Activated CD4-positive, alpha-beta T cell treated with anti-CD3 and anti-CD28 coated beads, Interleukin-2, Interleukin-4, amounts not matched to agents 100 ng/mL and 50 ng/mL, durations not matched to agents 16 hours and 8 hours (primary cell): Measurements from ENCODE around the gene MYO5B.
A peak's percentile ranks its signal among the peaks of the same experiment; 100 is the strongest.

Experiments
- DNase-seq: peaks from one replicate; pipeline ENCODE4 v3.0.0-alpha.2; 2020; ENCODE audit warnings: low spot score

The MYO5B gene

GRCh38 chr18:49880661-49881060 lies 314.3 kb downstream of the MYO5B start:
- DNase-seq, result no peak

DNA sequence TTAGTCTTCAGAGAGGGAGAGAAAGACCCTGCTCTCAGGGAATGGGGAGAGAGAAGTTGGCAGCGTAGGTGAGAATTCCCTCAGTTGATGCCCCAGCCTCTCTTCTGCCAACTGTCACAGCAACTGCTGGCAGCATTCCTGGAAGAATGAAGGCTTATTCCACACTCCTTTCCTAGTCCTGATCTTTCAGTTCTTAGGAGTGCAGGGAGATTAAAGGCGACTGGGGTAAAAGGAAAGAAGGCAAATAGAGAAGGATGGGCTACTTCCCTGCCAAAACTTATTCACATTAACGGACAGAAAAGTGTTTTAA lies 315.7 kb downstream of the MYO5B start:
- DNase-seq, result no peak

DNA sequence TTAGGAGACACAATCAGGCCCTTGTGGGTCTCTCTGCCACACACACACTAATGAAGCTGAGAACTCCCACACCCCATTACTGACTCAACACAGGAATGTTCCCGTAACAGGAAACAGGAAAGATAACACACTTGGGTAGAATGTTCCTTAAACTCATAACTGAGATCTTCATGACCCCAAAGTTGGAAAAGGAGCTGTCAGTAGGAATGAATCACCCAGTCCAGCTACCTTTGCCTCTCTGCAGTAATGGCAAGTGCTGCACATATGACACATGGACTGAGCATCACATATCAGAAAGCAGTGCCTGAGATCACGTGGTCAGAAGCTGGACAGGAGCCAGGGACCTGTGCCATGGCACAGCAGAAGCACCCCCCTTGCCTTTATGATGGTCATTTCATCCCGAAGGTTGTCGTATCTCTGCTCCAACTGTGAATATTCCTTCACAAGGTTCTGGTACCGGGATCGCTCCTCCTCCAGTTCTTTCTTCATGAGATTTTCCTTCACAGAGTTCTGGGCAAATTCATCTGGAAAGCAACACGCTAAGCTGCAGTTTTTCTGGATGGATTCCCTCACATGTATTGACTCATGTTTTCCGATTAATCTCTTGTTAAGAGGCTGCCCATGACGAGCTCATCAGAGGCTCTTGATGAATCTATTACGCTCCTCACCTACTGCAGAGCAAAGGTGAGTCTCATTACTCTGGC lies 316.2 kb downstream of the MYO5B start:
- DNase-seq, result no peak

GRCh38 chr18:49878015-49878414 lies 316.9 kb downstream of the MYO5B start:
- DNase-seq, result no peak

GRCh38 chr18:49876536-49876935 lies 318.4 kb downstream of the MYO5B start:
- DNase-seq, result no peak

- no peak for DNase-seq
Observed at GRCh38 chr18:49875783-49876182, 319.2 kb downstream of the MYO5B start.

GRCh38 chr18:49875155-49875554 lies 319.8 kb downstream of the MYO5B start:
- DNase-seq, result no peak

DNA sequence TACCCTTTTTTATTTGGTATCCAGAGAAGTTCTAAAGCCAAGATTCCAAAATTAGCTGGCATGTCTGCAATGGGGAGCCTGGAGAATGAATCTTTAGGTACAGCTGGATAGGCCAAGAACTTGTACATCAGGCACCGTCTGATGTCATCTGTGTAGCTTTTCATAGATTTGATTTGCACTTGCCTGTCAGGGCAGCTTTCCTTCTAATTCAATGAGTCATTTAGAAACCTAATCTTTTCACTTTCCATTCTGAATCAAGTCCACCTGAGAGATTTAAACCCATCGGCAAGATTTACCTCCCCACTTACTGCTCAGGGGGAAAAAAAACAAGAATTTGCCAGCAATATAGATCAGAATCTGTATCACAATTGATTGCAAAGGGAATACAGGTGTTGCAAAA lies 320.7 kb downstream of the MYO5B start:
- DNase-seq, result peak; percentile 39

DNA sequence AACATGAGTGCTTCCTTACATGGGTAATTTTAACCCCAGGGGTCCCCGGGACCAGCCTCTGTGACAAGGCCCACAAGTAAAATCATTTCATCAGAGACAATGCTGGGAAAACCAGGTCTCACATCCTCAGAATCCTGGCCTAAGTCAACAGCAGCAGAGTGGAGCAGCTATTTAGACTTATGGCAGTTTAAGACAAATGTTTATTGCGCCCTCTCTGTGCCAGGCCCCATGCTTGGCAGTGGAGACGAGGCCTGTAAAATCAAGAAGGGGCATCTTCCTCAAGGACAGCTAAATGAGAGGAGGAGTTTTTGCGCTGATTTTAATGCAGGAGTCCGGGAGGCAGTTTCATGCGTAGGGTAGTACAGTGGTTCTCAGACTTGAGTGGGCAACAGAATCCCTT lies 325.6 kb downstream of the MYO5B start:
- DNase-seq, result no peak

- no peak for DNase-seq
Observed at GRCh38 chr18:49866680-49867079, 328.3 kb downstream of the MYO5B start.

DNA sequence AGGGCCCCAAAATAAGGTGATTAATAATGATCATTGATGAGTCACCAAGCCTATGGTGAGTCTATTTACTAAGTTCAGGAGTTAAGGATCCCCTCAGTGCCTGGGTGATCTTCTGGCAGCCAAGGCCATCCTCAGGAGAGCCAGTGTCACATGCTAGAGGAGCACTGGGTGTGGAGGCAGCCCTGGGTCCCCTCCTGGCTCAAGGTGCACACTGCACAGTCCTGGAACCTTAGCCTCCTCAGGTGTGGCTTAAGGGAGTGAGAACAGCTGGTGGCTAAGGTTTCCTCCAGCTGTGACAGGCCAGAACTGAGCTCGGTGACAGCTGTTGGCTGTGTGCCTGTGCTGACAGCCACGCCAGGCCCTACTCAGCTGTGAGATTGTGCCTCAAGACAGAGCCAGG lies 329.5 kb downstream of the MYO5B start:
- no peak for DNase-seq

DNA sequence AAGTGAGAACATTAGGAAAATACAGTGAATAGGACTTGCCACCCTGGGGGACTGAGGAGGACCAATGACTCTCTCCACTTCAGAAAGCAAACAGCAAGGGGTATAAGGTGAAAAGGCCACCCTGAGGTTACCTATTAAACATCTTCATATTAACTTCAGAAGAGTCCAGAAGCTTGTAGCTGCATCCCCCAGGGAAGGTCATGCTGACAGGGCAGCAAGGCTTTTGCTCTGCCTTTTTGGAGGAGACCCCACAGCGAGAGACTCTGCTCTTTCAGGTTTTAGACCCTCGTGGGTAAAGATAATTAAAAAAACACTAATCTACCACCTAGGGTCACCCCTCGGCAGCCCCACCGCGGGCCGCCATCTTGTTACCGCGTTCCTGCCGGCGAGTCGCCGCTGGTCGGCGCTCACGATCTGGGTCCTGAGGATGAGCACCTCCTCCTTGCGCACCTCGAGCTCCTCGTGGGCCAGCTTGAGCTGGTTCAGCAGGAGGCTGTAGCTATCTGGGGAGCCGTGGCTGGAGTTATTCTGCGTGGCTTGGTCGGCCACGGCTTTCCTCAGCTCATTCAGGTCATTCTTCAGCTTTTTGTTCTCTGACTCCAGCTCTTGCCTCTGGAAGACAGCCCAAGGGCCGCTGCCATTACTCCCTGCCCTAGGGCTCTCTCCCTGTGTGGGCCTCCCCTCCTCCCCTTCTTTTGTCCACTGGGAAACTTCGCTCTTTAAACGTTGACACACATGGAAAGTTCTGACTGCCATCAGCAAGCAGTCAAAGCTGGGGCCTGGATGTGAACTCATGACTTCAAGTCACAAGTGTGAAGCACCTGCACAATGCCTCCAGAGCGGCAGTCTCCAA lies 331.0 kb downstream of the MYO5B start:
- DNase-seq, result no peak

DNA sequence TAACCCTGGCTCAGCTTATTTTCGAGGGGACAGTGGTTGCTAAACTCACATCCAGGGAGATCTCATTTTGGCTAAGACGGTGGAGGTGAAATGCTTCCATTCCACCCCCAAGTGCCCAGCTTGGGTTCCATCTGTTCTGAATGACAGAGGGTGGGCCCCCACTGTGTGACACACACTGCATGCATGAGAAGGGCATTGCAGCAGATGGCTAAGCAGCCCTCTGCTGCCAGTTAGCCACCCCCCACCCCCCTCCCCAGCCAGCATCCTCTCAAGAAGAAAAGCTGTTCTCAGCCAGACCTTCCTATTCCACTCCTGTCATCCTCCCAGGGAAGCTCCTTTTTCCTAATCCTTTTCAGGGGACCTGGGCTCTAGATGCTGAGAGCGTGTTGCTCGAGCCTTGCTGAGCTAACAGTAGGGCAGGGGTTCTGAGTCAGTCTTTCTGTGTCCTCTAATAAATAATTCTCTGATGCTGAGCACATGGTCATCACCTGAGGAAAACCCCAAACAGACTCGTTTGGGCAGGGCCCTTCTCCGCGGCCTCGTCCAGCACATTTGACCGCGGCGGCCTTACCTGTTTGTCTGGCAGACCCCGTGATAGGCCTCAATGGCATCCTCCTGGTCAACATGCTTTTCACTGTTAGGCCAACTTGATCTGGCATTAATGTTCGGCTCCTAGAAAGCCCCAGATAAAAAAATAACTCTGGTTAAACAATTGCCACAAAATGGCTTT lies 332.1 kb downstream of the MYO5B start:
- DNase-seq, result no peak

GRCh38 chr18:49861659-49862058 lies 333.3 kb downstream of the MYO5B start:
- DNase-seq, result peak; percentile 7

DNA sequence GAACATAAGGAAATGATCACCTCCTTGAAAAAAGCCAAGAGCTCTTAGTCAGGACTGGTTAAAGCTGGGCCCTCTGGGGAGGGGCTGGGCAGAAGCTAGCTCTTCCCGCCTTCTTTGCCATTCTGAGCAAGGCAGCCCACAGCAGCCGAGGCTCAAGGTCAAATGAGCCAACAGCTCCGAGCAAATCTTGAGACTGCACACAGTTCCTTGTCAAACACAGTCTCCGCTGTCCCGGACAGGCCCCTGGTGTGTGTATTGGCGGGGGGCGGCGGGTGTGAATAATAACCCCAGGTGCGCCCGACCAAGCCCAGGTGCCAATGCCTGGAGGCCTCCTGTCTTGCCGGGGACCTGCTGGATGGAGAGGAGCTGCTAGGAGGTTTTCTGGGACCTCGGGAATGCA lies 335.2 kb downstream of the MYO5B start:
- no peak for DNase-seq

DNA sequence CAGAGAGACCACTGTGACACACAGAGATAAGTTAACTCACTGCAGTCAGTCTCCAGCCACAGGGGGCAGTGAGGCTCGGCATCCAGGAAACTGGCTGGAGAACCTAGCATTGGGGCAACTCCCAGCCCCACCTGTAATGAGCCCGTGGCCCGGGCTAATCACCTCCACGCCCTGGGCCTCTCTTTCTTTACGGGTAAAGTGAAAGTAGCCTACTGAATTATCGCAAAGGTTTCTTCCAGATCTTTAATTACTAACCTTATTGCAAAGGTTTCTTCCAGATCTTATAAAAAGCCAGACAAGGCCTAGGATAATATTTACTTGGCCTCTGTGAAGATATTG lies 336.0 kb downstream of the MYO5B start:
- no peak for DNase-seq

GRCh38 chr18:49858309-49859020 lies 336.5 kb downstream of the MYO5B start:
- peak; percentile 47 for DNase-seq

DNA sequence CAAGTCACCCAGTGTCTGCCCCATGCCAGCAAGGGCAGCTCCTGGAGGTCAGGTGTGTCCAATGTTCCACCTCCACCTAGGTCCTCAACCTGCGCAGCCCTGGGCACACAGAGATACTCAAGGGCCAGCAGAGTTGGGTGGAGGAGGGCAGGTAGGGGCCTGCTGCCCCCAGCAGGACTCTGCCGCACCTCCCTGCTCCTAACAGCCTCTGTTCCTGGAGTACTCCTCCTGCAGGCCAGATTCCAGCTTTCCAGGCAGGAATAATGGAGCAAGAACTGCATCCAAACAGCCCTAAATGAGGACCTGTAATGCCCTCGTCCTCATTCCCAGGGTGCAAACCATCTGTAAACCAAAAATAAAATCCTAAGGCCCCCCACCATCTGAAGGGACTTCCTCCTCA lies 337.2 kb downstream of the MYO5B start:
- no peak for DNase-seq

GRCh38 chr18:49856496-49856895 lies 338.5 kb downstream of the MYO5B start:
- DNase-seq, result no peak

- DNase-seq, result no peak
Observed at GRCh38 chr18:49855711-49856415, 339.1 kb downstream of the MYO5B start.

DNA sequence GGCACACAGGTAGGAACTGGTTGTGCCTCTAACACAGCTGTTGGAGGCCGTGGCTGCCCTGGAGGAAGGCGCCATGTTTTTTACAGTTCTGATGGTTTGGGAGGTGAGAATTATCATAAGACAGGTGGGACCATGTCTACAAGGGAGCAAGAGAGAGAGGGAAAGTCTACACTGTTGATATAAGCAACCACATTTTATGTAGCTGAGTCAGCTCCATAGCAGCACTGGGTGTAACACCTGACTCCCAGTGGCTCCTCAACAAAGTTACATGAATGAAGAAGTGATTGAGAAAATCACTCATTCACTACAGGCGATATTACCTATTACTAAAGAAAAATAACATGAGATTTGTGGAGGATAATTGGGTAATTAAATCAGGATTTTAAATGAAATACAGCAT lies 340.3 kb downstream of the MYO5B start:
- no peak for DNase-seq

DNA sequence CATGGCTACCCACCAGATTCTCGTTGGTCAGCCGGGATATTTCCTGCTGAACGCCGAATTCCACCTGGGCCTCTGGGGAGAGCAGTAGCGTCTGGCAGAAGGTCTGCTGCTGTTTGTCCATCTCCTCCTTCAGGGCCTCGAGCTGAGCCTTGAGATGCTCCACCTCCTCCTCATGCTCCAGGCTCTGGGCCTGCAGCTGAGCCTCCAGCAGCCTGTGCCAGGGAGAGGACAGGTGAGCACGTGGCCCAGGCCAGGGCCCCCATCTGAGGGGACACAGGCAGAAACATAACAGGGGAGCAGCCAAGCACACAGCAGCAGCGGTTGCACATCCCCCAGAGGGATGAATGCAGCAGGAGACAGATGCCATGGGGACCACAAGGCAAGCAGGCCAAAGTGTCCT lies 341.5 kb downstream of the MYO5B start:
- no peak for DNase-seq
